Peyer's patch (tissue), 4 donors: Measurements from ENCODE around the gene FRMD1. TPM values are rescaled to one million over a fixed set of nuclear protein-coding genes. Genes with fewer than 3 reads are reported as not detected.

Experiments
- DNase-seq, 3 donors: peaks; one replicate each; pipeline ENCODE4 v3.0.0-alpha.2; 2017 to 2019
- H3K27ac ChIP-seq, 4 donors: fragments of 200-600 bp; sonication (generic); one replicate each; pipeline ENCODE4 v1.5.1; 2016 to 2019
- H3K27me3 ChIP-seq, 2 donors: fragments of 200-600 bp; sonication (generic); one replicate each; pipeline ENCODE4 v1.5.1; 2019
- H3K36me3 ChIP-seq, 3 donors: fragments of 200-600 bp; sonication (generic); one replicate each; pipeline ENCODE4 v1.5.1; 2016 to 2019
- H3K4me1 ChIP-seq, 4 donors: fragments of 200-600 bp; sonication (generic); one replicate each; pipeline ENCODE4 v1.5.1; 2016 to 2019
- H3K4me3 ChIP-seq, 4 donors: fragments of 200-600 bp; sonication (generic); 1 replicate in 3 of 4; 2 replicates in 1 of 4; pipeline ENCODE4 v1.5.1; 2016 to 2019; ENCODE audit warnings: mild to moderate bottlenecking in 1 of 4
- H3K9me3 ChIP-seq, 4 donors: fragments of 200-600 bp; sonication (generic); one replicate each; pipeline ENCODE4 v1.5.1; 2016 to 2019; ENCODE audit warnings: mild to moderate bottlenecking in 1 of 4
- POLR2A ChIP-seq, 2 donors: fragments of 450-650 bp; IDR thresholded peaks; one replicate each; pipeline ENCODE4 v1.5.1; 2017; ENCODE audit warnings: antibody characterized with exemption in 2 of 2, mild to moderate bottlenecking in 2 of 2, moderate library complexity in 2 of 2
- total RNA-seq, 4 donors: library from RNA; depleted of rRNA; stranded (reverse); fragments of >200 nt; gene quantifications; one replicate each; pipeline ENCODE4 v1.1.0, GENCODE V29; 2016
- TF ChIP-seq, protein P1 (sequence below), 6 experiments: fragments of 450-650 bp in 4 of 6; fragments of 200-600 bp in 2 of 6; sonication (generic) in 1 of 6; IDR thresholded peaks; one replicate each; pipeline ENCODE4 v1.5.1; 2017 to 2019; ENCODE audit warnings: antibody characterized with exemption in 6 of 6, mild to moderate bottlenecking in 3 of 6, moderate library complexity in 1 of 6

Gene FRMD1
- total RNA-seq, 4 donors from 2014 or later: 1.7 to 28.7 (median 15.7) TPM

DNA sequence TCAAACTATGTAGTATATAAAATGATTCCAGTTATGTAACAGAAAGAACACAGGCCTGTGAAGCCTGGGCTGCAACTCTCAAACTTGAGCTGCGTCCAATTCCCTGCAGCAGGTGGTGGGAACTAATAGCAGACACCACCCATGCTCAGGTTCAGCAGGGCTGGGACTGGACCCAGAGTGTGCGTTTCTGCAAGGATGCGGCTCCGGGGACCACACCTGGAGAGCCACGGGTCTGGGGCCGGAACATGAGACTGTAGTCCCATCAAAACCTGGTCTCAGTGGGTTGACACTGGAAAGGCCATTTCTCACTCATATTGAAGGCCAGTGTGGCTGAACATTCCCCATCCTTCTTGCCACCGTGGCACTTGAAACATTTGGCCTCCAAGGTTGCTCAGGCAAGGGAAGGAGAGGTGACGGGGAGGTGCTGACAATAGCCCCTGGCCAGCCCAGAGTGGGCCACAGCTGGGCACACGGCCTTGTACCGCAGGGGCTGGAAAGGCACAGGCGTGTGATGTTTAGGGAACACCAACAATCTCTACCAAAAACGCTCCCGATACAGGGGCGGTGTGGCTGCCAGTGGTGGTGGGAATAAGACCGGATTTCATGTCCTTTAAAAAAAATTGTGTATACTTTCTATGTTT, 38.0 kb downstream of the FRMD1 start:
- peaks cover 0 to 23% (median 5%) of the 10 kb centered on the region in 4 donors for H3K9me3 ChIP-seq
- H3K4me3 ChIP-seq: no peak overlapping the region
- TF ChIP-seq, protein P1, sequence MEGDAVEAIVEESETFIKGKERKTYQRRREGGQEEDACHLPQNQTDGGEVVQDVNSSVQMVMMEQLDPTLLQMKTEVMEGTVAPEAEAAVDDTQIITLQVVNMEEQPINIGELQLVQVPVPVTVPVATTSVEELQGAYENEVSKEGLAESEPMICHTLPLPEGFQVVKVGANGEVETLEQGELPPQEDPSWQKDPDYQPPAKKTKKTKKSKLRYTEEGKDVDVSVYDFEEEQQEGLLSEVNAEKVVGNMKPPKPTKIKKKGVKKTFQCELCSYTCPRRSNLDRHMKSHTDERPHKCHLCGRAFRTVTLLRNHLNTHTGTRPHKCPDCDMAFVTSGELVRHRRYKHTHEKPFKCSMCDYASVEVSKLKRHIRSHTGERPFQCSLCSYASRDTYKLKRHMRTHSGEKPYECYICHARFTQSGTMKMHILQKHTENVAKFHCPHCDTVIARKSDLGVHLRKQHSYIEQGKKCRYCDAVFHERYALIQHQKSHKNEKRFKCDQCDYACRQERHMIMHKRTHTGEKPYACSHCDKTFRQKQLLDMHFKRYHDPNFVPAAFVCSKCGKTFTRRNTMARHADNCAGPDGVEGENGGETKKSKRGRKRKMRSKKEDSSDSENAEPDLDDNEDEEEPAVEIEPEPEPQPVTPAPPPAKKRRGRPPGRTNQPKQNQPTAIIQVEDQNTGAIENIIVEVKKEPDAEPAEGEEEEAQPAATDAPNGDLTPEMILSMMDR (IDR thresholded peaks at IDR 0.05): no peak
- no peak for TF ChIP-seq POLR2A (IDR thresholded peaks at IDR 0.05)
- no peaks in the 10 kb centered on the region for H3K27me3 ChIP-seq
- H3K4me1 ChIP-seq: no peaks in the 10 kb centered on the region
- H3K36me3 ChIP-seq: no peaks in the 10 kb centered on the region
- DNase-seq: no peak
- H3K27ac ChIP-seq: no peak overlapping the region

DNA sequence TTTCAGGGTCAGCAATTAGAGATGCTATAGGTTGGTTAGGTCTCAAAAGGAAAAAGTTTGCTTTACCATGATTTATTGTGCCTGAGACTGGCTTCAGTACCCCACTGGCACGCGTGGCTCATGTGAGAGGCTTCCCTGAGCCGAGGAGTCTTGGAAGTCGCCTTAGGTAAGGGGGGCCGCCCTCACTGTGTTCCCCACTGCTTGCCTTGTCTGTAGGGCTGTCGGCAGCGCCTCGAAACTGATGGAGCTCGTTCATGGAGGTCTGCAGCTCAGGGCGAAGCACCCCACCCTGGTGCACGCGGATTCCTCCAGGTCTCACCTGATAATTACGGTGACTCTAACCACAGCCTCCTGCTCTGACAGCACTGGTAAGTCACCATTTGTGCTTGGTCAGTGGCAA, 39.2 kb downstream of the FRMD1 start:
- H3K4me1 ChIP-seq: no peaks in the 10 kb centered on the region

DNA sequence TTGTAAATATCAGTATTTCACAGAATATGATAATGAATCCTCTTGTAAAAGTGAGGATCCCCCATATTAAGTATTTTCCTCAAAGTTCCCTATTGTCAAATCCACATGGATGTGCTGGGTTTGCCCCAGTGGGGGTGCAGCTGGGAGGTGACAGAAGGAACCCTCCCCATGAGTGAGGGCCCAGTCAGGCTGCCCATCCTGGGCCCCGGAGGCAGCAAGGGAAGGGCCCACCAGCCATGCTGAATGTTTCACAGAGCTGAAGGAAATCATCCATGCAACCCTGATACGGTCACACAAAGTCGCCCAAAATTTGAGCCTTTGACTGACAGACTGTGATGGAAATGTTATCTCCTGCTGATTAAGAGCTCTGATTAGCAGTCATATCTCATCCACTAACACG, 39.7 kb downstream of the FRMD1 start:
- TF ChIP-seq, protein P1 (IDR thresholded peaks at IDR 0.05): no peak
- TF ChIP-seq POLR2A (IDR thresholded peaks at IDR 0.05): no peak
- H3K4me1 ChIP-seq: no peaks in the 10 kb centered on the region
- H3K4me3 ChIP-seq: no peak overlapping the region
- no peak for DNase-seq
- no peak overlapping the region for H3K27ac ChIP-seq
- H3K9me3 ChIP-seq: peaks cover 0 to 23% (median 5%) of the 10 kb centered on the region in 4 donors
- no peaks in the 10 kb centered on the region for H3K36me3 ChIP-seq
- no peaks in the 10 kb centered on the region for H3K27me3 ChIP-seq

More for the DNA sequence above, 39.2 kb downstream of the FRMD1 start:
- DNase-seq: no peak
- H3K4me3 ChIP-seq: no peak overlapping the region
- H3K9me3 ChIP-seq: peaks cover 0 to 23% (median 5%) of the 10 kb centered on the region in 4 donors
- H3K27me3 ChIP-seq: no peaks in the 10 kb centered on the region
- H3K36me3 ChIP-seq: no peaks in the 10 kb centered on the region
- no peak for TF ChIP-seq POLR2A (IDR thresholded peaks at IDR 0.05)
- TF ChIP-seq, protein P1 (IDR thresholded peaks at IDR 0.05): no peak
- H3K27ac ChIP-seq: no peak overlapping the region

DNA sequence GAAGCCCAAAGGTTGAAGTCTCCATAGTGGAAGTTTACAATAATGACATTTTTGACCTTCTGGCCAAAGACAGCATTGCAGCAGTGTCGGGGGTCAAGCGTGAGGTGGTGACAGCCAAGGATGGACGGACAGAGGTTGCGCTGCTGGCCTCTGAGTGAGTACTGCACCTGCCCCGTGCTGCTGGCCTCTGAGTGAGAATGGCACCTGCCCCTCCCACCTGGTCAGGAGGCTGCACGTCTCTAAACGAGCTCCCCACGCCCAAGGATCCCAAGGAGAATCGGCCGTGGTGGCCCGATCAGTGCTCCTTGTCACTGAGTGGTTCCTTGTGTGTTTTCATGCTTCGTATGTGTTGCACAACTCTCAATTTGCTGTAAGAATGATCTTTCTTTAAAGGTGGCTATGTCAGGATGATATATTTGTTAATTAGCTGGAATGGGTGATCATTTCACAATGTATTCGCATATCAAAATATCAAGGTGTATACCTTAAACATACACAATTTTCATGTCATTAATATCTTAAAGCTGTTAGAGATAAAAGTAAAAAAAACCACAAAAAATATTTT, 40.4 kb downstream of the FRMD1 start:
- Histone ChIP-seq H3K27me3 (no peaks in the 10 kb centered on the region), H3K4me3 (no peak overlapping the region), H3K36me3 (no peaks in the 10 kb centered on the region), H3K27ac (no peak overlapping the region), H3K9me3 (peaks cover 0 to 23% (median 5%) of the 10 kb centered on the region in 4 donors), H3K4me1 (no peaks in the 10 kb centered on the region)
- DNase-seq: no peak
- TF ChIP-seq, protein P1 (IDR thresholded peaks at IDR 0.05): no peak
- no peak for TF ChIP-seq POLR2A (IDR thresholded peaks at IDR 0.05)

DNA sequence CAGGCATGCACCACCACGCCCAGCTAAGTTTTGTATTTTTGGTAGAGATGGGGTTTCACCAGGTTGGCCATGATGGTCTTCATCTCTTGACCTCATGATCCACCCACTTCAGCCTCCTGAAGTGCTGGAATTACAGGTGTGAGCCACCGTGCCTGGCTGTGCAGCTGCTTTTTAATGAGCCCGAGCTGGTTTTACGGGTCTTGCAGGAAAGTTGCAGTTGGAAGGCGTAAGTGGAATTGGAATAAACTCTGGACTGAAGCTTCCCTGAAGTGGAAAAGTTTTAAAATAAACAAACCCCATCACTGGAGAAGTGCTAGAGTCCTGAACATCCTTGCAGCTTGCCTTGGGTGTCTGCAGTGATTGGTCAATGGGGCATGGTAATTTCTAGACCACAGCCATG, 41.2 kb downstream of the FRMD1 start:
- H3K27me3 ChIP-seq: no peaks in the 10 kb centered on the region
- no peak overlapping the region for H3K27ac ChIP-seq
- H3K9me3 ChIP-seq: peaks cover 0 to 23% (median 5%) of the 10 kb centered on the region in 4 donors
- H3K36me3 ChIP-seq: no peaks in the 10 kb centered on the region
- H3K4me1 ChIP-seq: no peaks in the 10 kb centered on the region
- DNase-seq: no peak
- TF ChIP-seq POLR2A (IDR thresholded peaks at IDR 0.05): no peak
- TF ChIP-seq, protein P1 (IDR thresholded peaks at IDR 0.05): no peak
- no peak overlapping the region for H3K4me3 ChIP-seq
